GM23338 (cell line): ENCODE results near the gene ERC1. TPM values are rescaled to one million over a fixed set of nuclear protein-coding genes. Genes with fewer than 3 reads are reported as not detected.

Source experiments
- ATAC-seq: fragments of 200-7000 bp; cut with Tn5 transposase; 3 replicates; pipeline ENCODE4 v1.9.1; 2020
- DNase-seq: peaks from one replicate; pipeline ENCODE4 v3.0.0-alpha.2; 2015; ENCODE audit warnings: low spot score
- H2AFZ ChIP-seq: fragments of 200-600 bp; sonication (generic); 2 replicates; pipeline ENCODE4 v1.8.0; 2016; ENCODE audit warnings: antibody characterized with exemption, mild to moderate bottlenecking, moderate library complexity
- H3F3A ChIP-seq: fragments of 200-600 bp; sonication (generic); replicated peaks from 2 replicates; pipeline ENCODE4 v1.8.0; 2017; ENCODE audit warnings: antibody characterized with exemption, mixed run types, low read depth
- H3K27ac ChIP-seq: fragments of 200-600 bp; sonication (generic); 2 replicates; pipeline ENCODE4 v1.6.1; 2016; ENCODE audit warnings: low read depth
- H3K27me3 ChIP-seq: fragments of 200-600 bp; sonication (generic); 2 replicates; pipeline ENCODE4 v1.8.0; 2016; ENCODE audit warnings: mild to moderate bottlenecking, mixed run types, moderate library complexity; ENCODE audit not compliant: insufficient read depth
- H3K36me3 ChIP-seq: fragments of 200-600 bp; sonication (generic); 2 replicates; pipeline ENCODE4 v1.8.0; 2016; ENCODE audit warnings: mild to moderate bottlenecking; ENCODE audit not compliant: insufficient read depth
- H3K4me1 ChIP-seq: fragments of 200-600 bp; sonication (generic); 2 replicates; pipeline ENCODE4 v1.8.0; 2016; ENCODE audit warnings: mild to moderate bottlenecking, moderate library complexity; ENCODE audit not compliant: insufficient read depth
- H3K4me2 ChIP-seq: fragments of 200-600 bp; sonication (generic); 2 replicates; pipeline ENCODE4 v1.7.1; 2017; ENCODE audit warnings: mixed run types
- H3K4me3 ChIP-seq: fragments of 200-600 bp; sonication (generic); 2 replicates; pipeline ENCODE4 v1.6.1; 2016; ENCODE audit warnings: mixed run types
- H3K79me2 ChIP-seq: fragments of 200-600 bp; sonication (generic); replicated peaks from 2 replicates; pipeline ENCODE4 v1.8.0; 2017; ENCODE audit warnings: mild to moderate bottlenecking; ENCODE audit not compliant: insufficient read depth
- H3K9me2 ChIP-seq: fragments of 200-600 bp; sonication (generic); 2 replicates; pipeline ENCODE4 v1.8.0; 2017; ENCODE audit not compliant: insufficient read depth
- H4K20me1 ChIP-seq: fragments of 200-600 bp; sonication (generic); replicated peaks from 2 replicates; pipeline ENCODE4 v1.8.0; 2017; ENCODE audit warnings: mild to moderate bottlenecking; ENCODE audit not compliant: insufficient read depth
- H3K27ac Mint-ChIP-seq: 2 replicates; pipeline ENCODE4 v1.8.0; 2020; ENCODE audit warnings: inconsistent platforms, mild to moderate bottlenecking, moderate library complexity, mixed read lengths
- H3K27me3 Mint-ChIP-seq: 3 replicates; pipeline ENCODE4 v1.8.0; 2022; ENCODE audit warnings: low read depth, mild to moderate bottlenecking, moderate library complexity, mixed read lengths, inconsistent platforms; ENCODE audit not compliant: insufficient read depth, poor library complexity
- H3K36me3 Mint-ChIP-seq: 3 replicates; pipeline ENCODE4 v1.8.0; 2021; ENCODE audit warnings: low read depth, mild to moderate bottlenecking, inconsistent platforms, moderate library complexity, mixed read lengths
- H3K4me1 Mint-ChIP-seq: 3 replicates; pipeline ENCODE4 v1.8.0; 2020; ENCODE audit warnings: mild to moderate bottlenecking, inconsistent platforms, mixed read lengths
- H3K4me3 Mint-ChIP-seq: 3 replicates; pipeline ENCODE4 v1.8.0; 2021; ENCODE audit warnings: moderate library complexity, mild to moderate bottlenecking, inconsistent platforms, mixed read lengths
- H3K9me3 Mint-ChIP-seq: 3 replicates; pipeline ENCODE4 v1.8.0; 2020; ENCODE audit warnings: moderate library complexity, mild to moderate bottlenecking, inconsistent platforms, mixed read lengths
- CREB1 ChIP-seq: fragments of 250-450 bp; sonication (Bioruptor Pico); IDR thresholded peaks from 2 replicates; pipeline ENCODE4 v1.5.0; 2020; ENCODE audit warnings: low read depth, mild to moderate bottlenecking, moderate library complexity
- ETS1 ChIP-seq: IDR thresholded peaks from 2 replicates; pipeline ENCODE4 v1.6.1; 2016; ENCODE audit warnings: antibody characterized with exemption
- EZH2 ChIP-seq: fragments of 200-600 bp; sonication (generic); IDR thresholded peaks from one replicate; pipeline ENCODE4 v1.8.0; 2017; ENCODE audit warnings: antibody characterized with exemption, mild to moderate bottlenecking, low read depth; ENCODE audit not compliant: unreplicated experiment
- EZH2phosphoT487 ChIP-seq: fragments of 200-600 bp; sonication (generic); IDR thresholded peaks from one replicate; pipeline ENCODE4 v1.8.1; 2018; ENCODE audit warnings: antibody characterized with exemption; ENCODE audit not compliant: unreplicated experiment
- JUNB ChIP-seq: IDR thresholded peaks from one replicate; pipeline ENCODE4 v1.6.1; 2016; ENCODE audit warnings: antibody characterized with exemption; ENCODE audit not compliant: unreplicated experiment
- NANOG ChIP-seq: IDR thresholded peaks from 2 replicates; pipeline ENCODE4 v1.6.1; 2016; ENCODE audit warnings: antibody characterized with exemption, borderline replicate concordance
- POLR2AphosphoS5 ChIP-seq: IDR thresholded peaks from 2 replicates; pipeline ENCODE4 v1.6.1; 2016; ENCODE audit warnings: antibody characterized with exemption, low read depth
- STAT1 ChIP-seq: IDR thresholded peaks from one replicate; pipeline ENCODE4 v1.6.1; 2016; ENCODE audit warnings: antibody characterized with exemption; ENCODE audit not compliant: unreplicated experiment
- ZNF114 ChIP-seq: fragments of 250-450 bp; sonication (Bioruptor Pico); IDR thresholded peaks from 2 replicates; pipeline ENCODE4 v1.5.0; 2020; ENCODE audit warnings: mild to moderate bottlenecking, moderate library complexity
- ZNF331 ChIP-seq: fragments of 250-450 bp; sonication (Bioruptor Pico); IDR thresholded peaks from 2 replicates; pipeline ENCODE4 v1.5.0; 2020; ENCODE audit warnings: low read depth, mild to moderate bottlenecking, moderate library complexity
- ZNF462 ChIP-seq: fragments of 250-450 bp; sonication (Bioruptor Pico); IDR thresholded peaks from 2 replicates; pipeline ENCODE4 v1.5.0; 2020; ENCODE audit warnings: mild to moderate bottlenecking, moderate library complexity
- polyA plus RNA-seq: library from polyadenylated mRNA; unstranded; fragments of >200 nt; fragmentation: Nextera tagmentation; extraction: Ambion mirVana; gene quantifications from 2 replicates; pipeline ENCODE4 v1.2.1, GENCODE V29; 2016
- total RNA-seq: library from RNA; depleted of rRNA; stranded (reverse); fragments of >200 nt; shearing (Covaris generic); gene quantifications from 2 replicates; pipeline ENCODE4 v1.2.3, GENCODE V29; 2014
- TF ChIP-seq, protein P1 (sequence below): IDR thresholded peaks from one replicate; pipeline ENCODE4 v1.6.1; 2018; ENCODE audit warnings: antibody characterized with exemption; ENCODE audit not compliant: unreplicated experiment
- TF ChIP-seq, protein P2 (sequence below), 2 experiments: fragments of 200-600 bp in 1 of 2; sonication (generic) in 1 of 2; conservative IDR thresholded peaks; 2 replicates each; pipeline versions ENCODE4 v1.5.1 to v1.6.1; 2016 to 2017; ENCODE audit warnings: antibody characterized with exemption in 2 of 2, low read depth in 2 of 2, mild to moderate bottlenecking in 2 of 2, moderate library complexity in 1 of 2

The ERC1 gene
- total and polyA plus RNA-seq, 2 experiments from 2014 or later, result 28.1 to 35.3 TPM

DNA sequence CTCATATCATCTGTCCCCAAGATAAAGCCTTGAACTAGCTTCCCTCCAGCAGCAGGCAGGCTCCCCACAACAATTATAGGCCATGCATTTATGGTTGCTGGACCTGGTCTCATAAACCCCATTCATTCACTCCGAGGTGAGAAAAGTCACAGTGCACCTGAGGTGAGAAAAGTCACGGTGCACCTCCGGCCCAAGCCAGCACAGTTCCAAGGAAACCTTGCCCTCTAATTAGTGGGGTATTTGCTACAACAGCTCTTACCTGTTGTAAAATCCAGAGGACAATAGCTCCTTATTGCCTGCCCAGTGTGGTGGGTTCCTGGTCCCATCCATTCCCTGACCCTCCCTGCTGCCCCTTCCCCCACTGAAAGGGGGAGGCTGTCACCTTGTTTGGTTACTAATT is 537.8 kb downstream of the ERC1 start:
- Histone ChIP-seq H3K79me2 (no peaks in the 10 kb centered on the region), H3K9me2 (0 out of 2 replicates have a peak, but pooled peaks cover 4% of the 10 kb centered on the region), H3K27ac (no peak overlapping the region), H3K4me2 (no peak overlapping the region), H2AFZ (no peak overlapping the region), H4K20me1 (no peaks in the 10 kb centered on the region), H3K4me1 (peaks cover 19% of the 10 kb centered on the region), H3F3A (peaks cover 13% of the 10 kb centered on the region; the same call in 1 of the 2 replicates), H3K4me3 (no peak overlapping the region), H3K27me3 (peaks cover 93% of the 10 kb centered on the region), H3K36me3 (no peaks in the 10 kb centered on the region)
- Mint-ChIP-seq H3K27me3 (peaks cover 58% of the 10 kb centered on the region), H3K4me1 (peaks cover 30% of the 10 kb centered on the region), H3K9me3 (no peaks in the 10 kb centered on the region; the same call in 2 of the 3 replicates), H3K4me3 (no peak overlapping the region; the same call in 2 of the 3 replicates), H3K36me3 (peaks cover 3% of the 10 kb centered on the region; the same call in 1 of the 3 replicates), H3K27ac (no peak overlapping the region)
- no peak for TF ChIP-seq ZNF462 (CRISPR knock-in tag)
- TF ChIP-seq ETS1, result no peak
- TF ChIP-seq EZH2phosphoT487, result no peak
- TF ChIP-seq ZNF331, result no peak
- TF ChIP-seq, protein P1, sequence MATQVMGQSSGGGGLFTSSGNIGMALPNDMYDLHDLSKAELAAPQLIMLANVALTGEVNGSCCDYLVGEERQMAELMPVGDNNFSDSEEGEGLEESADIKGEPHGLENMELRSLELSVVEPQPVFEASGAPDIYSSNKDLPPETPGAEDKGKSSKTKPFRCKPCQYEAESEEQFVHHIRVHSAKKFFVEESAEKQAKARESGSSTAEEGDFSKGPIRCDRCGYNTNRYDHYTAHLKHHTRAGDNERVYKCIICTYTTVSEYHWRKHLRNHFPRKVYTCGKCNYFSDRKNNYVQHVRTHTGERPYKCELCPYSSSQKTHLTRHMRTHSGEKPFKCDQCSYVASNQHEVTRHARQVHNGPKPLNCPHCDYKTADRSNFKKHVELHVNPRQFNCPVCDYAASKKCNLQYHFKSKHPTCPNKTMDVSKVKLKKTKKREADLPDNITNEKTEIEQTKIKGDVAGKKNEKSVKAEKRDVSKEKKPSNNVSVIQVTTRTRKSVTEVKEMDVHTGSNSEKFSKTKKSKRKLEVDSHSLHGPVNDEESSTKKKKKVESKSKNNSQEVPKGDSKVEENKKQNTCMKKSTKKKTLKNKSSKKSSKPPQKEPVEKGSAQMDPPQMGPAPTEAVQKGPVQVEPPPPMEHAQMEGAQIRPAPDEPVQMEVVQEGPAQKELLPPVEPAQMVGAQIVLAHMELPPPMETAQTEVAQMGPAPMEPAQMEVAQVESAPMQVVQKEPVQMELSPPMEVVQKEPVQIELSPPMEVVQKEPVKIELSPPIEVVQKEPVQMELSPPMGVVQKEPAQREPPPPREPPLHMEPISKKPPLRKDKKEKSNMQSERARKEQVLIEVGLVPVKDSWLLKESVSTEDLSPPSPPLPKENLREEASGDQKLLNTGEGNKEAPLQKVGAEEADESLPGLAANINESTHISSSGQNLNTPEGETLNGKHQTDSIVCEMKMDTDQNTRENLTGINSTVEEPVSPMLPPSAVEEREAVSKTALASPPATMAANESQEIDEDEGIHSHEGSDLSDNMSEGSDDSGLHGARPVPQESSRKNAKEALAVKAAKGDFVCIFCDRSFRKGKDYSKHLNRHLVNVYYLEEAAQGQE, result no peak
- no peak for TF ChIP-seq CREB1 (CRISPR knock-in tag)
- no peak for TF ChIP-seq POLR2AphosphoS5
- TF ChIP-seq JUNB, result no peak
- TF ChIP-seq ZNF114 (CRISPR knock-in tag), result no peak
- TF ChIP-seq EZH2, result no peak
- TF ChIP-seq NANOG, result no peak
- TF ChIP-seq, protein P2, sequence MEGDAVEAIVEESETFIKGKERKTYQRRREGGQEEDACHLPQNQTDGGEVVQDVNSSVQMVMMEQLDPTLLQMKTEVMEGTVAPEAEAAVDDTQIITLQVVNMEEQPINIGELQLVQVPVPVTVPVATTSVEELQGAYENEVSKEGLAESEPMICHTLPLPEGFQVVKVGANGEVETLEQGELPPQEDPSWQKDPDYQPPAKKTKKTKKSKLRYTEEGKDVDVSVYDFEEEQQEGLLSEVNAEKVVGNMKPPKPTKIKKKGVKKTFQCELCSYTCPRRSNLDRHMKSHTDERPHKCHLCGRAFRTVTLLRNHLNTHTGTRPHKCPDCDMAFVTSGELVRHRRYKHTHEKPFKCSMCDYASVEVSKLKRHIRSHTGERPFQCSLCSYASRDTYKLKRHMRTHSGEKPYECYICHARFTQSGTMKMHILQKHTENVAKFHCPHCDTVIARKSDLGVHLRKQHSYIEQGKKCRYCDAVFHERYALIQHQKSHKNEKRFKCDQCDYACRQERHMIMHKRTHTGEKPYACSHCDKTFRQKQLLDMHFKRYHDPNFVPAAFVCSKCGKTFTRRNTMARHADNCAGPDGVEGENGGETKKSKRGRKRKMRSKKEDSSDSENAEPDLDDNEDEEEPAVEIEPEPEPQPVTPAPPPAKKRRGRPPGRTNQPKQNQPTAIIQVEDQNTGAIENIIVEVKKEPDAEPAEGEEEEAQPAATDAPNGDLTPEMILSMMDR (conservative IDR thresholded peaks at IDR 0.05; ENCODE audit: low read depth in 2 of 2), result no peak
- no peak for TF ChIP-seq STAT1
- DNase-seq (no peak), ATAC-seq (no peak)
